A549 (cell line): ENCODE data around the gene GPR35.

Experiments used
- CTCF ChIP-seq: fragments of >200 bp; sonication (Bioruptor Twin); formaldehyde crosslinking; IDR thresholded peaks from 3 replicates; pipeline ENCODE4 v1.5.1; 2016
- KDM1A ChIP-seq: fragments of 200-600 bp; sonication (generic); IDR thresholded peaks from 2 replicates; pipeline ENCODE4 v1.6.1; 2016; ENCODE audit warnings: low read depth, mild to moderate bottlenecking
- POLR2A ChIP-seq: IDR thresholded peaks from 2 replicates; pipeline ENCODE4 v1.6.1; 2012; ENCODE audit warnings: mild to moderate bottlenecking, low read length
- REST ChIP-seq: fragments of 200-600 bp; sonication (generic); IDR thresholded peaks from 2 replicates; pipeline ENCODE4 v1.6.1; 2016; ENCODE audit warnings: antibody characterized with exemption, mild to moderate bottlenecking, moderate library complexity
- SREBF2 ChIP-seq: fragments of 450-650 bp; IDR thresholded peaks from 2 replicates; pipeline ENCODE4 v1.6.1; 2014; ENCODE audit warnings: mild to moderate bottlenecking, moderate library complexity
- USF2 ChIP-seq: fragments of 450-650 bp; IDR thresholded peaks from 2 replicates; pipeline ENCODE4 v1.6.1; 2014; ENCODE audit warnings: antibody characterized with exemption
- ZC3H11A ChIP-seq: fragments of 450-650 bp; IDR thresholded peaks from 2 replicates; pipeline ENCODE4 v1.6.1; 2014; ENCODE audit warnings: antibody characterized with exemption, mild to moderate bottlenecking
- ZFP36 ChIP-seq: fragments of 450-650 bp; IDR thresholded peaks from 2 replicates; pipeline ENCODE4 v1.6.1; 2014; ENCODE audit warnings: borderline replicate concordance; ENCODE audit not compliant: partially characterized antibody

- TF ChIP-seq USF2 (no peak), POLR2A (no peak), KDM1A (no peak), SREBF2 (no peak), ZFP36 (no peak), CTCF (no peak), REST (no peak), ZC3H11A (no peak)
Measured at GRCh38 chr2:240577281-240578109, 47.8 kb upstream of the GPR35 start.
